IPS DF 6.9 (cell line): ENCODE measurements around the gene SAXO1.

ENCODE experiments used
- DNase-seq: peaks from one replicate; pipeline ENCODE4 v3.0.0-alpha.2; 2013; ENCODE audit warnings: low read depth, low spot score
- H3K27ac ChIP-seq: one replicate; pipeline ENCODE4 v1.5.1; 2013; ENCODE audit warnings: low read length, control low read depth
- H3K27me3 ChIP-seq: 2 replicates; pipeline ENCODE4 v1.6.1; 2013; ENCODE audit warnings: mild to moderate bottlenecking, low read length; ENCODE audit not compliant: control insufficient read depth, insufficient read depth
- H3K36me3 ChIP-seq: 2 replicates; pipeline ENCODE4 v1.6.1; 2013; ENCODE audit warnings: low read length; ENCODE audit not compliant: control insufficient read depth, insufficient read depth
- H3K4me1 ChIP-seq: 2 replicates; pipeline ENCODE4 v1.6.1; 2013; ENCODE audit warnings: low read length; ENCODE audit not compliant: control insufficient read depth, insufficient read depth
- H3K4me3 ChIP-seq: 2 replicates; pipeline ENCODE4 v1.5.1; 2013; ENCODE audit warnings: mild to moderate bottlenecking, low read length
- H3K9me3 ChIP-seq: 2 replicates; pipeline ENCODE4 v1.6.1; 2013; ENCODE audit warnings: low read length, inconsistent platforms; ENCODE audit not compliant: control insufficient read depth, insufficient read depth
- WGBS: extraction: QIAGEN DNeasy Blood & Tissue Kit; methylation state at CpG from one replicate; pipeline ENCODE4 v1.1.7; 2013; ENCODE audit warnings: mixed read lengths, missing lambda C conversion rate; ENCODE audit not compliant: insufficient read length, insufficient coverage; 5-methylcytosine and 5-hydroxymethylcytosine counted together

Gene SAXO1

DNA sequence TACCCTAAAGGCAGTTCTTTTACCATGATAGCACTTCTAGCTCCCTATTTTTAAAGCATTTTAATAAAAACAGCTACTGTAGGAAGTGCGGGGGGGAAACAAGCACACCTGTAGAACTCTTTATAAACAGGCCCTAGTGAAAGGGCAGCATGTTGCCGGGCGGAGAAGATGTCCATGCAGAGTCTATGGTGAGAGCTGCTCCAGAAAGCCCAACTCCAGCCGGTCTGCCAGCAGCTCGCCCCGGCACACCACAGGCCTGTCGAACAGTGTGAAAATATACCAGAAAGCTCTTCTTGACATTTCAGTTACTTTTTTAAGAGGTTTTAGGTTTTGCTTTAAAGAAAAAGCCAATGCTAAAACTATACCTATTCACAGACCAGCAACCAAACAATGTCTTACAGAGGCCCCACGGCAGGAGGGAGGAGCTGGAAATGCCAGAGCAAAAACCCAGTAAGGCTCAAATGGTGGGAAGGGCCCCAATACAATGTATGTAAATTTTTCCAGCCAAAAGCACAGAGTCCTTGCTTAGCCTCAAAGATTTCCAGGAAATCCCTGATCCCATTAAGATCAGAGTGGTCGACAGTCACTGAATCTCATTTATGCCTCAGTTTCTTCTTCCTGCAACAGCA, 121.2 kb downstream of the SAXO1 start:
- Histone ChIP-seq H3K4me1 (peaks cover 3% of the 10 kb centered on the region; the same call in 1 of the 2 replicates), H3K4me3 (no peak overlapping the region), H3K27ac (no peak overlapping the region), H3K27me3 (no peaks in the 10 kb centered on the region), H3K9me3 (no peaks in the 10 kb centered on the region), H3K36me3 (no peaks in the 10 kb centered on the region)
- DNase-seq: no peak
- no CpG with 5 or more reads among the region's 9 CpGs for WGBS

DNA sequence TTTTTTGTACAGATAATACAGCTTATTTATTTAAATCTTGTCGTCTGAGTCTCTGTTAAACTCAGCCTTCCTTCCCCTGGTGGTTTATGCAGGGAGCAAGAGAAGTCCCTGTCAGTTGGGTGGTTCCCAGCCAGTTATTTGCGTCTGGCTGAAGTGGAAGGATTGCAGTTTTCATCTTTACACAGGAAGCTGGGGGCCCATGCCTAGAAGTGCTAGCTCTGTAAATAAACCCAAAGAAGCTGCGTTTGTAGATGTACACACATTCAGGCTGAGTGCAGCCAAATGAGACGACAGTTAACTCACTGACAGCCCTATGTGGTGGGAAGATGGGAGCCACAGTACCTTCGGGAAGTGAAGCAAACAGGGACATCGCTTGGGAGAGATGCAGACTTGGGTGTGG, 122.1 kb downstream of the SAXO1 start:
- Histone ChIP-seq H3K27me3 (no peaks in the 10 kb centered on the region), H3K4me1 (peaks cover 3% of the 10 kb centered on the region; the same call in 1 of the 2 replicates), H3K27ac (no peak overlapping the region), H3K36me3 (no peaks in the 10 kb centered on the region), H3K9me3 (no peaks in the 10 kb centered on the region), H3K4me3 (no peak overlapping the region)
- WGBS: no CpG with 5 or more reads among the region's 6 CpGs
- DNase-seq: no peak

DNA sequence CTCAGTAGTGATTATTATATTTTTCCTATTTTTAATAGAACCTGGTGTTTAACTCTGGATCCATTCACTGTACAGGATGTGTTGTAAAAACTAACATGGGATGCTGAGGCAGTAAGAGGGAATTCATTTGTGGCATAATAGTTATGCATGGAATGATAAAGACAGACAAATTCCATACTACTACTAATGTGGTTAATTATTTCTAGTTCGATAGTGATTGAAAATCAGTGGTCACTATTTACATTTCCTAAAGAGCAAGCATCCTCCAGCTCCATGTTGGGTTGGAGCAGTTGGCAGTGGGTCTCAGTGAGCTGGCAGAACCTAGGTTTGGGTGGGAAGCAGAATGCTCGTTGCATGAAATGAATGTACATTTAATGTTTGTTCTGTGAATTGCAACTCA, 122.6 kb downstream of the SAXO1 start:
- Histone ChIP-seq H3K4me1 (peaks cover 3% of the 10 kb centered on the region; the same call in 1 of the 2 replicates), H3K27ac (no peak overlapping the region), H3K36me3 (no peaks in the 10 kb centered on the region), H3K4me3 (no peak overlapping the region), H3K9me3 (no peaks in the 10 kb centered on the region), H3K27me3 (no peaks in the 10 kb centered on the region)
- no CpG with 5 or more reads among the region's 2 CpGs for WGBS
- DNase-seq: no peak

DNA sequence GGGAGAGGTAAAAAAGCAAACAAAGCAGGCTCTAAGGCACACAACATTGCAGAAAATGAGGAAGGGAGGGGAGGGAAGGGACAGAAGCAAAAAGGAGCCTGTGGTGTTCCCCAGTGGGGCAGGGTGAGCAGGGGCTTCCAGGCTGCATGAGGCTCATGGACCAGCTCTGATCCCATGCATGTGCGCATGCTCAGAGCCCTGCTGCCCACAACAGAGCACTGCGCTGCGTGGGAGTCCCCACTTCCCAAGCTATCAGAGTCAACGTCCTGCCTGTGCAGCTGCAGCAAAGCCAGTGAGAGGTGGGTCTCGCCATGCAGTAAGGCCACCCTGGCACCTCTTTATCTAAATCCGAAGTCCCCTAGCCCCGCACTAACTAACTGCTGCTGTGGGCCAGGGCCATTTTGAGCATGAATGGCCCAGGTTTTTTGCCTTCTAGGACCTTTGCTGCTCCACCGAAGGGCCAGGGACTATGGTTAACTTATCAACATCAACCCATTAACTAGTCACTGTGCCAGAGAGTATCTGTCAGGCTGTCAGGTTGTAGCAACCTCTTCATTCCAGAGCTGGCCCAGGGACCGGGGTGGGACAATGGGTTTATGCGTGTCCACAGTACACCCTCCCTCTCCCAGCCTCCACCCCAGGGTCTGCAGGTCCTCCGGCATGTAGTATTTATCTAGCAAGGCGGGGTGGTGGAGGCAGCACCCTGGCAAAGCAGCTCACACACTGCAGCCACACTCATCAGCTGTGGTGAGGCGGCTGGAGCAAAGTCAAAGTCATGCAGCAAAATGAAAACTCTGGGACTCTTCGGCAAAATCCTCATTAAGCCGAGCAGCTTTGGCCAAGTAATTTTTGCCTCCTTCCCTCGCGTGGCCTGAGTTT, 123.6 kb downstream of the SAXO1 start:
- Histone ChIP-seq H3K4me3 (no peak overlapping the region), H3K27me3 (no peaks in the 10 kb centered on the region), H3K36me3 (no peaks in the 10 kb centered on the region), H3K9me3 (no peaks in the 10 kb centered on the region), H3K4me1 (peaks cover 3% of the 10 kb centered on the region; the same call in 1 of the 2 replicates), H3K27ac (no peak overlapping the region)
- no CpG with 5 or more reads among the region's 17 CpGs for WGBS
- DNase-seq: no peak

DNA sequence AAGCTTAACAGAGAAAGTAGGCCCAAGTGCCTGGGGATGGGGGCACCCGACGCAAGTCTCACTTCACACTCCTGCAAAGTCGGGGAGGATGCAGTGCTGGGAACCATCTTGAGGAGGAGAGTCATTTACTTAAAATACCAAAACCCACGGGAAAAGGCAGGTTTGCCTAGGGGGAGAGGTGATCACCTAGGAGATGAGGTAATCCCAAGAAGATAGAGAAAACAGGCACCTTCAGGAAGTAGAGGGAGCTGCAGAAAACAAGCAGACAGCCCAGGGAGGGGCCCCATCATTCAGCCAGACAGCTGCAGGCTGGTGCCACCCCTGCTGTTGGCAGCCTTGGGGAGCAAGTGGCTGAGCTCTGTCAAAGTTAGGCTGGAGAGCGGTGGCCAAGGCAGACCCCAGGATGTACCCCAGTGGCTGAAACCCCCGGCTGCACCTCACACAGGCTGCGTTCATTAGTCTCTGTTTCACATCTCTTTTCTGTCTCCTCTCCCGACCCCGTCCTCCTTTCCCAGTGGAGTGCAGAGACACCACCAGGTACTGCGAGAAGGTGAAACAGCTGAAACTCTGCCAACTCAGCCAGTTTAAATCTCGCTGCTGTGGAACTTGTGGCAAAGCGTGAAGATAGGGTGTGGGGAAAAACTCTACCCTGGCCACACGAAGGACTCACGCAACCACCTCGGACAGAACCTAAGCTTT, 124.9 kb downstream of the SAXO1 start:
- no peak for DNase-seq
- no peaks in the 10 kb centered on the region for H3K9me3 ChIP-seq
- H3K4me3 ChIP-seq: no peak overlapping the region
- 100% methylated on average over 1 of the region's 15 CpGs for WGBS
- no peaks in the 10 kb centered on the region for H3K27me3 ChIP-seq
- H3K4me1 ChIP-seq: peaks cover 3% of the 10 kb centered on the region; the same call in 1 of the 2 replicates
- no peaks in the 10 kb centered on the region for H3K36me3 ChIP-seq
- H3K27ac ChIP-seq: no peak overlapping the region

DNA sequence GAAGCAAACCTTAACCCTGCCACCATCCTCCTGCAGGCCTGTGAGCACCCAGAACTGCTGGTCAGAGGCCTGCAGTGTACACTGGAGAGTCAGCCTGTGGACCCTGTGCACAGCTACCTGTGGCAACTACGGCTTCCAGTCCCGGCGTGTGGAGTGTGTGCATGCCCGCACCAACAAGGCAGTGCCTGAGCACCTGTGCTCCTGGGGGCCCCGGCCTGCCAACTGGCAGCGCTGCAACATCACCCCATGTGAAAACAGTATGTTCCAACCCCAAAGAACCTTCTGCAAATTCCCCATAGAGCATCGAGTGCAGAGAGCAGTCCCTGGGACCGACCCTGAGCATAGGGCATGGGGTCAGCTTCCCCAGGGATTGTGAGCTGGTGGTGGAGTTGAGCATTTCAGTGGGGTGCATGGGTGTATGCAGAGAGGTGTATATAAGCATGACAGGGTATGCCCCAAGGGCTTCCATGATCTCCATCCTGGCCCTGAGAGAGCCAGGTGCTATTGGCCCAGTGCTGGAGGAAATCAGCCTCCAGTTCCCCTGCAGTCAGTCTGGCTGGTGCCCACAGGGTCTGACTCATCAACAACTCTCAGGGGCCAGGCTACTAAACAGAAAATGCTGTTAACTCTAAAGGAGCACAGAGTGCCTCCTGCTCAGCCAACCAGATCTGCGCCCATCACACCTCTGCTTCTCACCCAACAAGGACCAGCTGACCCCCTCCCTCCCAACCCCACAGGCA, 126.2 kb downstream of the SAXO1 start:
- no CpG with 5 or more reads among the region's 9 CpGs for WGBS
- no peaks in the 10 kb centered on the region for H3K9me3 ChIP-seq
- H3K27me3 ChIP-seq: no peaks in the 10 kb centered on the region
- no peak overlapping the region for H3K27ac ChIP-seq
- no peaks in the 10 kb centered on the region for H3K36me3 ChIP-seq
- no peak overlapping the region for H3K4me3 ChIP-seq
- peaks cover 3% of the 10 kb centered on the region; the same call in 1 of the 2 replicates for H3K4me1 ChIP-seq
- no peak for DNase-seq

DNA sequence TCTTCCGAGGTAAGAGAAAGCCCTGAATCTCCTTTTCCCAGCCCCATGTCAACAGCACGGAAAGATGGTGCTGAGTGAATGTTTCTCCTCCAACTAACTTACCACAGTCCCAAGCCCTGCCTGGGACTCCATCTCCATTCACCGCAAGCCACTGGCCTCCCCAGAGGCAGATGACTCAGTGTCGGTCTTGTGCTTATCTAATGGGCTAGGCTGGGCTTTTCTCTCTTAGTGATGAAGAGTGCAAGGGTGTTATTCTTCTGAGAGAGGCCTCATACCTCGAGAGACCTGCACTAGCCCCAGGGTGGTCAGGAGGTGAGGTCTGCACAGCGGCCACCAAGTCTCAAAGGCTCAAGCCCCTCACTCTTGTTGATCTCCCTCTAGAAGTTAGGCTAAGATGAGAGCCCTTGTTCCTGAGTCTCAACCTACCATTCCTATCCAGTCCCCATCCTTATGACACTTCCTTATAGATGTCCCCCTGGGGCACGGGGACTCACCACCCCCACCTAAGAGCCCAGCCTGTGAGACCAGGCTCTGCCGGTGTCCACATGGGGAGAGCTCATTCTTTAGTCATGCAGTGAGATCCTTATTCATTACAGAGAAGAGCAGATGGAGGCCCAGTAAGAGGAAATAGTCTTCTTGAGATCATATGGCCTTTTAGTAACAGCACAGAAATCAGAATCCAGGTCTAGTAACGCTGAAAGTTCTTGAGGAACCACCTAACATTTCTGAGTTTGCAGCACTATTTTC, 127.0 kb downstream of the SAXO1 start:
- no CpG with 5 or more reads among the region's 9 CpGs for WGBS
- Histone ChIP-seq H3K4me1 (no peaks in the 10 kb centered on the region), H3K4me3 (no peak overlapping the region), H3K27ac (no peak overlapping the region), H3K36me3 (no peaks in the 10 kb centered on the region), H3K27me3 (no peaks in the 10 kb centered on the region), H3K9me3 (no peaks in the 10 kb centered on the region)
- no peak for DNase-seq

DNA sequence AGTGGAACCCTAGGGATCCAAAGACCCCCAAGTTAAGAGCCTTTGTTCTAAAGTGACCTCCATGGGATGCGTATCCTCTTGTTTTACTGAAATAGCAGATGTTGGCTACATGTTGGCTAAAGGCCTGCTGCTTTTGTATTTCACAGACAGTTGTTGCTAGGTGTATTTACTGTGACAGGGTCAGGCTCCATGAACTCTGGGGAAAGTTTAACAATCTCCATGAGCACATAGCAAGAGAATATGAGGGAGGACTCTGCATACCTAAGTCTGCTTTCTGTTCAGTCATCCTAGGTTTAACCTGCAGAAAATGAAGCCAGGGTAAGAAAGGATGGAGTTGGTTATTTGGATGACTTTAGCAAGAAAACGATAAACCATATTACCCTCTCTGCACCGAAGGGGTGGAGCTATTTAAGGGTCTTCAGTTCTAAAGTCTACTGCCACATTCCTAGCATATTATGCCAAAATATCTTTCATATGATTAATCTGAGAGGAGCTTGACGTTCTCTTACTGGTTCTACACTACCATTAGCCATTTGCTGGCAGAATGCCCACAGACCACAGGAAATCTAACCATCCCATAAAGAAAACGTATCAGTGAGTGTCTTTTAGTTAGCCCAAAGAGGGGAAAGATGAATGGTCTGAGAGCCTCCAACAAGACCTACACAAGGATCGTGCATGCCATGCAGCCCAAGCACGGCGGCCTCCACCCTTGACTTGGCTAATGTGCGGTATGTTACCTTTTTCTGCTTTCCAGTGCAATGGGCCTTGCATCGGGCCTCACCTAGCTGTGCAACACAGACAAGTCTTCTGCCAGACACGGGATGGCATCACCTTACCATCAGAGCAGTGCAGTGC, 127.8 kb downstream of the SAXO1 start:
- no peak overlapping the region for H3K27ac ChIP-seq
- H3K36me3 ChIP-seq: no peaks in the 10 kb centered on the region
- no peaks in the 10 kb centered on the region for H3K4me1 ChIP-seq
- no peak for DNase-seq
- no peak overlapping the region for H3K4me3 ChIP-seq
- no peaks in the 10 kb centered on the region for H3K9me3 ChIP-seq
- no peaks in the 10 kb centered on the region for H3K27me3 ChIP-seq
- no CpG with 5 or more reads among the region's 11 CpGs for WGBS

DNA sequence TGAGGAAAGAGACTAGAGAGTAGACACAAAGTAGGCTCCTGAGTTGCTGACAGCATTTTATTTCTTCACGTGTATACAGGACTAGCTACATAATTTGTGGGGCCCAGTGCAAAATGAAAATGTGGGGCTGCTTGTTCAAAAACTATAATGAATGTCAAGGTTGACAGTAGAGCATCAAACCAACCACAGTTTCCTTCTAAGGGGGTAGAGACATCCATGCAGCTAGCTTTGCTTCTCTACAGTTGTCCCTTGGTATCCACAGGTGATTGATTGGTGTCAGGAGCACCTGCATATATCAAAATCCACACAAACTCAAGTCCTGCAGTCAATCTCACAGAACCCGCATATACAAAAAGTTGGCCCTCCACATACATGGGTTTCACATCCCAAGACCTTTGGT, 129.6 kb downstream of the SAXO1 start:
- Histone ChIP-seq H3K4me3 (no peak overlapping the region), H3K27ac (no peak overlapping the region), H3K36me3 (no peaks in the 10 kb centered on the region), H3K9me3 (no peaks in the 10 kb centered on the region), H3K4me1 (no peaks in the 10 kb centered on the region), H3K27me3 (no peaks in the 10 kb centered on the region)
- DNase-seq: no peak
- no CpG with 5 or more reads among the region's 2 CpGs for WGBS
